ENCODE measurements around the gene CTSC.

DNA sequence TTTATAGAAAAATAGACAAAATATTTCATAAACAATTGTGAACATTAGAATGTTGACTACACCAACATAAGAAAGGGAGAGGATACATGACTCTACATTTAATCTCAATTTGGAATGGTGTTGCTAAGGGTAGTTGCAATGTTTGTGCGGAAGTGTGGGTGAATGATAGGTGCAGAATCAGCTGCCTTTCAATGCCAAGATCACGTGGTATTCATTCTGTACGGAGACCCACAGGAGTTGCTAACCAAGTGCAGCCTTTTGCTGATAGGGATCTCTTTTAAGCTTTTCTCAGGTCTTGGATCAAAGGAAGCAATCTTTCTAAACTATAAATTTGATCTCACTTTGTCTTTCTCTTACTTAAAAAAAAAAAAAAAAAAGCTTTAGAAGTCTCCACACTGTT, 29.8 kb upstream of the CTSC start:
- no peak for TF ChIP-seq POLR2AphosphoS5 (IDR thresholded peaks at IDR 0.05; ENCODE audit: low read depth, low read length)
- no peak for TF ChIP-seq POLR2A (IDR thresholded peaks at IDR 0.05; ENCODE audit: low read depth, low read length)
- no peak for TF ChIP-seq TAF1 (IDR thresholded peaks at IDR 0.05; ENCODE audit: low read depth, low read length)
